GM23338 (cell line): ENCODE data around the gene PHKB. TPM values are rescaled to one million over a fixed set of nuclear protein-coding genes. Genes with fewer than 3 reads are reported as not detected.

Source experiments
- ATAC-seq: fragments of 200-7000 bp; cut with Tn5 transposase; 3 replicates; pipeline ENCODE4 v1.9.1; 2020
- DNase-seq: peaks from one replicate; pipeline ENCODE4 v3.0.0-alpha.2; 2015; ENCODE audit warnings: low spot score
- H2AFZ ChIP-seq: fragments of 200-600 bp; sonication (generic); 2 replicates; pipeline ENCODE4 v1.8.0; 2016; ENCODE audit warnings: antibody characterized with exemption, mild to moderate bottlenecking, moderate library complexity
- H3F3A ChIP-seq: fragments of 200-600 bp; sonication (generic); replicated peaks from 2 replicates; pipeline ENCODE4 v1.8.0; 2017; ENCODE audit warnings: antibody characterized with exemption, mixed run types, low read depth
- H3K27ac ChIP-seq: fragments of 200-600 bp; sonication (generic); 2 replicates; pipeline ENCODE4 v1.6.1; 2016; ENCODE audit warnings: low read depth
- H3K27me3 ChIP-seq: fragments of 200-600 bp; sonication (generic); 2 replicates; pipeline ENCODE4 v1.8.0; 2016; ENCODE audit warnings: mild to moderate bottlenecking, mixed run types, moderate library complexity; ENCODE audit not compliant: insufficient read depth
- H3K36me3 ChIP-seq: fragments of 200-600 bp; sonication (generic); 2 replicates; pipeline ENCODE4 v1.8.0; 2016; ENCODE audit warnings: mild to moderate bottlenecking; ENCODE audit not compliant: insufficient read depth
- H3K4me1 ChIP-seq: fragments of 200-600 bp; sonication (generic); 2 replicates; pipeline ENCODE4 v1.8.0; 2016; ENCODE audit warnings: mild to moderate bottlenecking, moderate library complexity; ENCODE audit not compliant: insufficient read depth
- H3K4me2 ChIP-seq: fragments of 200-600 bp; sonication (generic); 2 replicates; pipeline ENCODE4 v1.7.1; 2017; ENCODE audit warnings: mixed run types
- H3K4me3 ChIP-seq: fragments of 200-600 bp; sonication (generic); 2 replicates; pipeline ENCODE4 v1.6.1; 2016; ENCODE audit warnings: mixed run types
- H3K79me2 ChIP-seq: fragments of 200-600 bp; sonication (generic); replicated peaks from 2 replicates; pipeline ENCODE4 v1.8.0; 2017; ENCODE audit warnings: mild to moderate bottlenecking; ENCODE audit not compliant: insufficient read depth
- H3K9me2 ChIP-seq: fragments of 200-600 bp; sonication (generic); 2 replicates; pipeline ENCODE4 v1.8.0; 2017; ENCODE audit not compliant: insufficient read depth
- H4K20me1 ChIP-seq: fragments of 200-600 bp; sonication (generic); replicated peaks from 2 replicates; pipeline ENCODE4 v1.8.0; 2017; ENCODE audit warnings: mild to moderate bottlenecking; ENCODE audit not compliant: insufficient read depth
- H3K27ac Mint-ChIP-seq: 2 replicates; pipeline ENCODE4 v1.8.0; 2020; ENCODE audit warnings: inconsistent platforms, mild to moderate bottlenecking, moderate library complexity, mixed read lengths
- H3K27me3 Mint-ChIP-seq: 3 replicates; pipeline ENCODE4 v1.8.0; 2022; ENCODE audit warnings: low read depth, mild to moderate bottlenecking, moderate library complexity, mixed read lengths, inconsistent platforms; ENCODE audit not compliant: insufficient read depth, poor library complexity
- H3K36me3 Mint-ChIP-seq: 3 replicates; pipeline ENCODE4 v1.8.0; 2021; ENCODE audit warnings: low read depth, mild to moderate bottlenecking, inconsistent platforms, moderate library complexity, mixed read lengths
- H3K4me1 Mint-ChIP-seq: 3 replicates; pipeline ENCODE4 v1.8.0; 2020; ENCODE audit warnings: mild to moderate bottlenecking, inconsistent platforms, mixed read lengths
- H3K4me3 Mint-ChIP-seq: 3 replicates; pipeline ENCODE4 v1.8.0; 2021; ENCODE audit warnings: moderate library complexity, mild to moderate bottlenecking, inconsistent platforms, mixed read lengths
- H3K9me3 Mint-ChIP-seq: 3 replicates; pipeline ENCODE4 v1.8.0; 2020; ENCODE audit warnings: moderate library complexity, mild to moderate bottlenecking, inconsistent platforms, mixed read lengths
- CREB1 ChIP-seq: fragments of 250-450 bp; sonication (Bioruptor Pico); IDR thresholded peaks from 2 replicates; pipeline ENCODE4 v1.5.0; 2020; ENCODE audit warnings: low read depth, mild to moderate bottlenecking, moderate library complexity
- CTCF ChIP-seq, 2 experiments: fragments of 200-600 bp in 1 of 2; sonication (generic) in 1 of 2; conservative IDR thresholded peaks; 2 replicates each; pipeline versions ENCODE4 v1.5.1 to v1.6.1; 2016 to 2017; ENCODE audit warnings: antibody characterized with exemption in 2 of 2, low read depth in 2 of 2, mild to moderate bottlenecking in 2 of 2, moderate library complexity in 1 of 2
- ETS1 ChIP-seq: IDR thresholded peaks from 2 replicates; pipeline ENCODE4 v1.6.1; 2016; ENCODE audit warnings: antibody characterized with exemption
- EZH2 ChIP-seq: fragments of 200-600 bp; sonication (generic); IDR thresholded peaks from one replicate; pipeline ENCODE4 v1.8.0; 2017; ENCODE audit warnings: antibody characterized with exemption, mild to moderate bottlenecking, low read depth; ENCODE audit not compliant: unreplicated experiment
- JUNB ChIP-seq: IDR thresholded peaks from one replicate; pipeline ENCODE4 v1.6.1; 2016; ENCODE audit warnings: antibody characterized with exemption; ENCODE audit not compliant: unreplicated experiment
- NANOG ChIP-seq: IDR thresholded peaks from 2 replicates; pipeline ENCODE4 v1.6.1; 2016; ENCODE audit warnings: antibody characterized with exemption, borderline replicate concordance
- POLR2AphosphoS5 ChIP-seq: IDR thresholded peaks from 2 replicates; pipeline ENCODE4 v1.6.1; 2016; ENCODE audit warnings: antibody characterized with exemption, low read depth
- REST ChIP-seq: IDR thresholded peaks from one replicate; pipeline ENCODE4 v1.6.1; 2018; ENCODE audit warnings: antibody characterized with exemption; ENCODE audit not compliant: unreplicated experiment
- STAT1 ChIP-seq: IDR thresholded peaks from one replicate; pipeline ENCODE4 v1.6.1; 2016; ENCODE audit warnings: antibody characterized with exemption; ENCODE audit not compliant: unreplicated experiment
- ZNF114 ChIP-seq: fragments of 250-450 bp; sonication (Bioruptor Pico); IDR thresholded peaks from 2 replicates; pipeline ENCODE4 v1.5.0; 2020; ENCODE audit warnings: mild to moderate bottlenecking, moderate library complexity
- ZNF331 ChIP-seq: fragments of 250-450 bp; sonication (Bioruptor Pico); IDR thresholded peaks from 2 replicates; pipeline ENCODE4 v1.5.0; 2020; ENCODE audit warnings: low read depth, mild to moderate bottlenecking, moderate library complexity
- ZNF462 ChIP-seq: fragments of 250-450 bp; sonication (Bioruptor Pico); IDR thresholded peaks from 2 replicates; pipeline ENCODE4 v1.5.0; 2020; ENCODE audit warnings: mild to moderate bottlenecking, moderate library complexity
- polyA plus RNA-seq: library from polyadenylated mRNA; unstranded; fragments of >200 nt; fragmentation: Nextera tagmentation; extraction: Ambion mirVana; gene quantifications from 2 replicates; pipeline ENCODE4 v1.2.1, GENCODE V29; 2016
- total RNA-seq: library from RNA; depleted of rRNA; stranded (reverse); fragments of >200 nt; shearing (Covaris generic); gene quantifications from 2 replicates; pipeline ENCODE4 v1.2.3, GENCODE V29; 2014

The PHKB gene
- total and polyA plus RNA-seq, 2 experiments from 2014 or later: 20.3 to 57.3 TPM

- Mint-ChIP-seq H3K36me3 (0 out of 3 replicates have a peak, but pooled peaks cover 2% of the 10 kb centered on the region), H3K4me3 (no peak overlapping the region), H3K9me3 (peaks cover 2% of the 10 kb centered on the region; the same call in 2 of the 3 replicates), H3K4me1 (peaks cover 14% of the 10 kb centered on the region), H3K27me3 (no peaks in the 10 kb centered on the region), H3K27ac (no peak overlapping the region)
- H3K36me3 ChIP-seq: no peaks in the 10 kb centered on the region
- ATAC-seq: no peak
- no peak for TF ChIP-seq ZNF331 (CRISPR knock-in tag)
- TF ChIP-seq ETS1: no peak
- TF ChIP-seq STAT1: no peak
- TF ChIP-seq POLR2AphosphoS5: no peak
- no peak for TF ChIP-seq JUNB
- TF ChIP-seq NANOG: no peak
- no peak for TF ChIP-seq ZNF462 (CRISPR knock-in tag)
- no peak for TF ChIP-seq CTCF (conservative IDR thresholded peaks at IDR 0.05; ENCODE audit: low read depth in 2 of 2)
- TF ChIP-seq CREB1 (CRISPR knock-in tag): no peak
- no peak for TF ChIP-seq ZNF114
- TF ChIP-seq EZH2: no peak
- TF ChIP-seq REST: no peak
- no peaks in the 10 kb centered on the region for H3K4me1 ChIP-seq
- H3K4me3 ChIP-seq: no peak overlapping the region
- no peaks in the 10 kb centered on the region for H3K27me3 ChIP-seq
- no peak overlapping the region for H3K4me2 ChIP-seq
- H3K79me2 ChIP-seq: no peaks in the 10 kb centered on the region
- no peaks in the 10 kb centered on the region for H3F3A ChIP-seq
- H2AFZ ChIP-seq: no peak overlapping the region
- no peak for DNase-seq
- no peaks in the 10 kb centered on the region for H3K9me2 ChIP-seq
- no peak overlapping the region for H3K27ac ChIP-seq
- no peaks in the 10 kb centered on the region for H4K20me1 ChIP-seq
Observed at GRCh38 chr16:47624563-47624962, 163.4 kb downstream of the PHKB start.
